IMR-90 (cell line): Measurements from ENCODE around the gene SCAMP2. TPM values are rescaled to one million over a fixed set of nuclear protein-coding genes. Genes with fewer than 3 reads are reported as not detected.

Experiments
- ATAC-seq: fragments of 200-7000 bp; cut with Tn5 transposase; 2 replicates; pipeline ENCODE4 v1.9.1; 2020; ENCODE audit warnings: low read depth, mild to moderate bottlenecking, moderate library complexity
- BruUV-seq: library from RNA; stranded (reverse); fragments of 400-500 nt; replicated peaks from 2 replicates; lab custom pipeline; 2021; lab: Mats Ljungman, UMichigan
- CTCF ChIA-PET: fragments of 300-600 bp; formaldehyde crosslinking; extraction: SDS; loops from one replicate; lab custom pipeline; 2021; ENCODE audit warnings: antibody characterized with exemption; lab: Yijun Ruan, JAX
- POLR2A ChIA-PET: fragments of 300-600 bp; sonication (Branson Sonifier 250); formaldehyde crosslinking; loops from one replicate; lab custom pipeline; 2022; ENCODE audit warnings: antibody characterized with exemption; ENCODE audit not compliant: unreplicated experiment; lab: Charles Lee
- DNase-seq: peaks from one replicate; pipeline ENCODE4 v3.0.0; 2013
- H2AFZ ChIP-seq: replicated peaks from 2 replicates; pipeline ENCODE3; 2013; ENCODE audit warnings: low read length, mild to moderate bottlenecking; ENCODE audit not compliant: poor library complexity
- H2AK5ac ChIP-seq: 2 replicates; pipeline ENCODE4 v1.6.1; 2013; ENCODE audit warnings: low read depth, low read length, inconsistent platforms
- H2AK9ac ChIP-seq: replicated peaks from 2 replicates; pipeline ENCODE3; 2013; ENCODE audit warnings: mild to moderate bottlenecking, low read depth, low read length, moderate library complexity; ENCODE audit not compliant: poor library complexity
- H2BK120ac ChIP-seq: 2 replicates; pipeline ENCODE4 v1.6.1; 2013; ENCODE audit warnings: low read depth, low read length, inconsistent platforms
- H2BK15ac ChIP-seq: 3 replicates; pipeline ENCODE4 v1.6.1; 2013; ENCODE audit warnings: low read depth, low read length, inconsistent platforms
- H2BK20ac ChIP-seq: 2 replicates; pipeline ENCODE4 v1.6.1; 2013; ENCODE audit warnings: low read depth, mild to moderate bottlenecking, inconsistent platforms, low read length, moderate library complexity
- H2BK5ac ChIP-seq: 2 replicates; pipeline ENCODE4 v1.6.1; 2013; ENCODE audit warnings: mild to moderate bottlenecking, low read depth, low read length, inconsistent platforms; ENCODE audit not compliant: poor library complexity, severe bottlenecking
- H3K14ac ChIP-seq: replicated peaks from 2 replicates; pipeline ENCODE4 v1.6.1; 2013; ENCODE audit warnings: low read depth, low read length, inconsistent platforms
- H3K18ac ChIP-seq: 2 replicates; pipeline ENCODE4 v1.6.1; 2013; ENCODE audit warnings: low read depth, low read length, control low read depth
- H3K23ac ChIP-seq: 2 replicates; pipeline ENCODE4 v1.6.1; 2013; ENCODE audit warnings: low read depth, low read length, inconsistent platforms
- H3K27ac ChIP-seq: 2 replicates; pipeline ENCODE4 v1.5.1; 2013; ENCODE audit warnings: mild to moderate bottlenecking, control low read depth, low read length; ENCODE audit not compliant: insufficient read depth
- H3K27me3 ChIP-seq: 2 replicates; pipeline ENCODE4 v1.6.1; 2013; ENCODE audit warnings: low read length; ENCODE audit not compliant: control insufficient read depth, insufficient read depth
- H3K36me3 ChIP-seq: 2 replicates; pipeline ENCODE4 v1.6.1; 2013; ENCODE audit warnings: low read length, mixed read lengths; ENCODE audit not compliant: control insufficient read depth, insufficient read depth
- H3K4ac ChIP-seq: 2 replicates; pipeline ENCODE4 v1.6.1; 2013; ENCODE audit warnings: low read depth, low read length, inconsistent platforms
- H3K4me1 ChIP-seq: 2 replicates; pipeline ENCODE4 v1.6.1; 2013; ENCODE audit warnings: low read length, mixed read lengths; ENCODE audit not compliant: control insufficient read depth, insufficient read depth
- H3K4me2 ChIP-seq: 2 replicates; pipeline ENCODE4 v1.6.1; 2013; ENCODE audit warnings: low read depth, mild to moderate bottlenecking, control low read depth, low read length, moderate library complexity
- H3K4me3 ChIP-seq: 2 replicates; pipeline ENCODE4 v1.5.1; 2013; ENCODE audit warnings: low read depth, mild to moderate bottlenecking, control low read depth, low read length, moderate library complexity; ENCODE audit not compliant: insufficient read depth
- H3K56ac ChIP-seq: 2 replicates; pipeline ENCODE4 v1.6.1; 2013; ENCODE audit warnings: low read length, inconsistent platforms; ENCODE audit not compliant: insufficient read depth; ENCODE audit errors: extremely low read depth
- H3K79me1 ChIP-seq, 2 experiments: 2 replicates each; pipeline ENCODE4 v1.6.1; 2013; ENCODE audit warnings: low read length in 2 of 2, inconsistent platforms in 1 of 2, low read depth in 1 of 2
- H3K9ac ChIP-seq: 2 replicates; pipeline ENCODE4 v1.6.1; 2013; ENCODE audit warnings: low read depth, low read length, control low read depth
- H3K9me1 ChIP-seq: 2 replicates; pipeline ENCODE4 v1.6.1; 2013; ENCODE audit warnings: low read length, inconsistent platforms; ENCODE audit not compliant: insufficient read depth
- H3K9me3 ChIP-seq: 2 replicates; pipeline ENCODE4 v1.6.1; 2013; ENCODE audit warnings: low read length; ENCODE audit not compliant: control insufficient read depth, insufficient read depth
- H4K20me1 ChIP-seq: 2 replicates; pipeline ENCODE4 v1.6.1; 2013; ENCODE audit warnings: low read length, inconsistent platforms; ENCODE audit not compliant: insufficient read depth
- H4K5ac ChIP-seq: 2 replicates; pipeline ENCODE4 v1.6.1; 2013; ENCODE audit warnings: mild to moderate bottlenecking, low read depth, low read length, control low read depth
- H4K8ac ChIP-seq, 2 experiments: 2 replicates each; pipeline ENCODE4 v1.6.1; 2013; ENCODE audit warnings: low read depth in 2 of 2, low read length in 2 of 2, control low read depth in 1 of 2, inconsistent platforms in 1 of 2
- H4K91ac ChIP-seq: 2 replicates; pipeline ENCODE4 v1.6.1; 2013; ENCODE audit warnings: low read depth, low read length, inconsistent platforms; ENCODE audit not compliant: insufficient read depth
- BHLHE40 ChIP-seq: fragments of 150-350 bp; IDR thresholded peaks from 2 replicates; pipeline ENCODE4 v1.6.1; 2016; ENCODE audit warnings: mild to moderate bottlenecking, low read depth, low read length
- CEBPB ChIP-seq: IDR thresholded peaks from 2 replicates; pipeline ENCODE4 v1.6.1; 2012; ENCODE audit warnings: low read depth, low read length, improper control_type of control experiment
- CHD1 ChIP-seq: IDR thresholded peaks from 2 replicates; pipeline ENCODE4 v1.6.1; 2012; ENCODE audit warnings: low read depth, low read length, improper control_type of control experiment
- CTCF ChIP-seq: conservative IDR thresholded peaks from 2 replicates; pipeline ENCODE4 v1.5.1; 2012; ENCODE audit warnings: mild to moderate bottlenecking, low read depth, low read length, improper control_type of control experiment
- FOS ChIP-seq: fragments of 150-350 bp; IDR thresholded peaks from 2 replicates; pipeline ENCODE4 v1.6.1; 2016; ENCODE audit warnings: low read depth, low read length
- MAFK ChIP-seq: IDR thresholded peaks from 2 replicates; pipeline ENCODE4 v1.6.1; 2012; ENCODE audit warnings: low read depth, low read length, improper control_type of control experiment
- MAZ ChIP-seq: IDR thresholded peaks from 2 replicates; pipeline ENCODE4 v1.6.1; 2012; ENCODE audit warnings: low read depth, mild to moderate bottlenecking, low read length, improper control_type of control experiment, moderate library complexity, borderline replicate concordance
- MXI1 ChIP-seq: IDR thresholded peaks from 2 replicates; pipeline ENCODE4 v1.6.1; 2012; ENCODE audit warnings: low read depth, mild to moderate bottlenecking, low read length, moderate library complexity, borderline replicate concordance
- NFE2L2 ChIP-seq: fragments of 150-350 bp; IDR thresholded peaks from 2 replicates; pipeline ENCODE4 v1.6.1; 2016; ENCODE audit warnings: low read depth, mild to moderate bottlenecking, low read length
- POLR2A ChIP-seq: IDR thresholded peaks from 2 replicates; pipeline ENCODE4 v1.6.1; 2012; ENCODE audit warnings: mild to moderate bottlenecking, low read depth, low read length
- USF2 ChIP-seq: fragments of 150-350 bp; IDR thresholded peaks from 2 replicates; pipeline ENCODE4 v1.6.1; 2017; ENCODE audit warnings: mild to moderate bottlenecking, antibody characterized with exemption, low read length, low read depth
- WGBS, 2 experiments: methylation state at CpG; one replicate each; pipeline versions ENCODE4 v1.1.5 to v1.1.7; 2013; ENCODE audit warnings: missing lambda C conversion rate in 2 of 2; ENCODE audit not compliant: insufficient read length in 1 of 2; ENCODE audit errors: extremely low coverage in 2 of 2; 5-methylcytosine and 5-hydroxymethylcytosine counted together
- dilution Hi-C: fragments of 300-500 bp; cut with HindIII; formaldehyde crosslinking; loops from one replicate; pipeline ENCODE4 v1.14.3; 2018; ENCODE audit warnings: low sequenced_read_pairs; ENCODE audit not compliant: unreplicated experiment
- in situ Hi-C: fragments of 300-500 bp; cut with MboI; formaldehyde crosslinking; loops from 3 replicates; pipeline ENCODE4 v1.14.3; 2019; ENCODE audit warnings: low sequenced_read_pairs, inconsistent platforms, mixed read lengths
- intact Hi-C: fragments of 100-400 bp; cut with micrococcal nuclease; formaldehyde crosslinking; loops from 2 replicates; pipeline ENCODE4 v1.10.0; 2022
- polyA plus RNA-seq, 3 experiments: library from polyadenylated mRNA; depleted of rRNA; stranded (reverse); fragments of >200 nt; gene quantifications; 2 replicates each; pipeline ENCODE4 v1.2.3, GENCODE V29; 2012; ENCODE audit warnings: low replicate concordance in 1 of 3
- total RNA-seq: library from RNA; depleted of rRNA; stranded (reverse); fragments of >200 nt; gene quantifications from 2 replicates; pipeline ENCODE4 v1.2.3, GENCODE V29; 2012

Gene SCAMP2
- total and polyA plus RNA-seq, 2 of the 4 experiments (the other 2 are of a cell fraction) = 25.8 to 111 TPM

GRCh38 chr15:74795966-74796625 is 77.1 kb downstream of the SCAMP2 start:
- H3K56ac ChIP-seq = no peak overlapping the region
- peaks cover 87% of the 10 kb centered on the region for H4K20me1 ChIP-seq
- TF ChIP-seq MAZ = no peak
- TF ChIP-seq MAFK = no peak
- TF ChIP-seq MXI1 = no peak
- no peak for TF ChIP-seq POLR2A
- TF ChIP-seq CEBPB = no peak
- no peak for TF ChIP-seq FOS
- TF ChIP-seq USF2 = no peak
- TF ChIP-seq CHD1 = no peak
- no peak for TF ChIP-seq BHLHE40
- TF ChIP-seq CTCF = no peak
- TF ChIP-seq NFE2L2 = no peak
- no peak overlapping the region for H3K18ac ChIP-seq
- H2BK5ac ChIP-seq = no peak overlapping the region
- H3K9me3 ChIP-seq = no peaks in the 10 kb centered on the region
- H3K9ac ChIP-seq = no peak overlapping the region
- no peak overlapping the region for H3K4ac ChIP-seq
- no peak overlapping the region for H4K8ac ChIP-seq
- no peak overlapping the region for H4K91ac ChIP-seq
- H3K4me2 ChIP-seq = no peak overlapping the region
- H3K4me3 ChIP-seq = no peak overlapping the region
- H2BK20ac ChIP-seq = no peak overlapping the region
- peaks cover 22% of the 10 kb centered on the region for H3K9me1 ChIP-seq
- in situ Hi-C loops (no loop called here), intact Hi-C loops (no loop called here), dilution Hi-C loops (no loop called here)
- H3K36me3 ChIP-seq = peaks cover 21% of the 10 kb centered on the region
- no peak for DNase-seq
- no peak overlapping the region for H3K23ac ChIP-seq
- H3K4me1 ChIP-seq = peaks cover 2% of the 10 kb centered on the region
- H3K14ac ChIP-seq = no peak overlapping the region
- 100% methylated on average over 3 of the region's 14 CpGs; no CpG with 5 or more reads in 1 of the 2 experiments for WGBS, 2 experiments
- POLR2A ChIA-PET = no interaction called here
- H2BK15ac ChIP-seq = no peak overlapping the region
- peaks cover 22 to 89% of the 10 kb centered on the region in 2 experiments for H3K79me1 ChIP-seq
- H4K5ac ChIP-seq = no peak overlapping the region
- ATAC-seq = no peak
- no peak overlapping the region for H2AK5ac ChIP-seq
- H2AK9ac ChIP-seq = no peak overlapping the region
- H3K27ac ChIP-seq = no peak overlapping the region
- H2AFZ ChIP-seq = no peak overlapping the region
- BruUV-seq = no TSS peak
- H3K27me3 ChIP-seq = no peaks in the 10 kb centered on the region
- CTCF ChIA-PET = no interaction called here
- H2BK120ac ChIP-seq = no peak overlapping the region
